Neural progenitor cell (in vitro differentiated cells): ENCODE results near the gene CDS2.

Source experiments
- CTCF ChIP-seq: fragments of 200-600 bp; sonication (generic); IDR thresholded peaks from 2 replicates; pipeline ENCODE4 v1.5.1; 2017; ENCODE audit warnings: antibody characterized with exemption, mild to moderate bottlenecking
- EZH2 ChIP-seq: fragments of 200-600 bp; sonication (generic); IDR thresholded peaks from 2 replicates; pipeline ENCODE4 v1.6.1; 2017; ENCODE audit warnings: antibody characterized with exemption, mild to moderate bottlenecking, moderate library complexity
- EZH2phosphoT487 ChIP-seq: fragments of 200-600 bp; sonication (generic); IDR thresholded peaks from 2 replicates; pipeline ENCODE4 v1.6.1; 2017; ENCODE audit warnings: antibody characterized with exemption

GRCh38 chr20:5133998-5134397 is 7.2 kb downstream of the CDS2 start:
- TF ChIP-seq CTCF (no peak), EZH2phosphoT487 (no peak), EZH2 (no peak)
